Smooth muscle cell (in vitro differentiated cells): ENCODE measurements around the gene FRS3. TPM values are rescaled to one million over a fixed set of nuclear protein-coding genes. Genes with fewer than 3 reads are reported as not detected.

Experiments
- DNase-seq: peaks from one replicate; lab custom pipeline; 2025; ENCODE audit not compliant: unreplicated experiment; lab: John Stamatoyannopoulos, UW
- H2AFZ ChIP-seq: fragments of 200-600 bp; sonication (generic); 2 replicates; pipeline ENCODE4 v1.6.0; 2016; ENCODE audit warnings: antibody characterized with exemption, low read depth, mild to moderate bottlenecking
- H3F3A ChIP-seq: fragments of 200-600 bp; sonication (generic); 2 replicates; pipeline ENCODE4 v1.6.0; 2017; ENCODE audit warnings: antibody characterized with exemption, low read depth
- H3K27ac ChIP-seq: fragments of 200-600 bp; sonication (generic); 2 replicates; pipeline ENCODE4 v1.5.1; 2016; ENCODE audit warnings: low read depth, mild to moderate bottlenecking
- H3K27me3 ChIP-seq: fragments of 200-600 bp; sonication (generic); 2 replicates; pipeline ENCODE4 v1.6.1; 2016; ENCODE audit warnings: low read depth, mild to moderate bottlenecking
- H3K36me3 ChIP-seq: fragments of 200-600 bp; sonication (generic); 2 replicates; pipeline ENCODE4 v1.5.1; 2016; ENCODE audit warnings: low read depth
- H3K4me1 ChIP-seq: fragments of 200-600 bp; sonication (generic); 2 replicates; pipeline ENCODE4 v1.5.1; 2016; ENCODE audit warnings: low read depth
- H3K4me2 ChIP-seq: fragments of 200-600 bp; sonication (generic); 2 replicates; pipeline ENCODE4 v1.6.0; 2016; ENCODE audit warnings: mild to moderate bottlenecking
- H3K4me3 ChIP-seq: fragments of 200-600 bp; sonication (generic); 2 replicates; pipeline ENCODE4 v1.5.1; 2016; ENCODE audit warnings: mild to moderate bottlenecking
- H3K79me2 ChIP-seq: fragments of 200-600 bp; sonication (generic); 2 replicates; pipeline ENCODE4 v1.6.0; 2016; ENCODE audit warnings: low read depth, mild to moderate bottlenecking
- H3K9ac ChIP-seq: fragments of 200-600 bp; sonication (generic); 2 replicates; pipeline ENCODE4 v1.6.0; 2016; ENCODE audit warnings: low read depth
- H3K9me3 ChIP-seq: fragments of 200-600 bp; sonication (generic); replicated peaks from 2 replicates; pipeline ENCODE4 v1.5.1; 2016; ENCODE audit warnings: low read depth
- H4K20me1 ChIP-seq: fragments of 200-600 bp; sonication (generic); 2 replicates; pipeline ENCODE4 v1.6.0; 2016; ENCODE audit warnings: low read depth
- CTCF ChIP-seq: fragments of 200-600 bp; sonication (generic); IDR thresholded peaks from 2 replicates; pipeline ENCODE4 v1.5.1; 2017; ENCODE audit warnings: borderline replicate concordance, mild to moderate bottlenecking, antibody characterized with exemption; ENCODE audit not compliant: insufficient read depth, poor library complexity, severe bottlenecking
- WGBS: methylation state at CpG from one replicate; pipeline ENCODE4 v1.1.7; 2016; ENCODE audit warnings: low lambda C conversion rate; 5-methylcytosine and 5-hydroxymethylcytosine counted together
- polyA plus RNA-seq: library from polyadenylated mRNA; unstranded; fragments of >200 nt; fragmentation: Nextera tagmentation; extraction: Ambion mirVana; gene quantifications from 2 replicates; pipeline ENCODE4 v1.2.1, GENCODE V29; 2016
- total RNA-seq: library from RNA; depleted of rRNA; stranded (reverse); fragments of >200 nt; gene quantifications from 2 replicates; pipeline ENCODE4 v1.2.3, GENCODE V29; 2014

The FRS3 gene
- total and polyA plus RNA-seq, 2 experiments from 2014 or later: 3.1 to 6.4 TPM

- Histone ChIP-seq H3K27ac (no peak overlapping the region), H3K79me2 (peaks cover 26% of the 10 kb centered on the region), H2AFZ (no peak overlapping the region), H3K36me3 (no peaks in the 10 kb centered on the region), H3K27me3 (no peaks in the 10 kb centered on the region), H3K9me3 (no peaks in the 10 kb centered on the region), H3F3A (no peaks in the 10 kb centered on the region), H3K4me2 (peak overlapping the region; percentile 56), H3K4me3 (no peak overlapping the region), H3K4me1 (no peaks in the 10 kb centered on the region), H3K9ac (no peak overlapping the region), H4K20me1 (peaks cover 6% of the 10 kb centered on the region)
- no peak for TF ChIP-seq CTCF
- no peak for DNase-seq
- 69% methylated on average over 8 of the region's 8 CpGs for WGBS
These were observed 56.7 kb downstream of the FRS3 start for GRCh38 chr6:41722969-41723529.

- Histone ChIP-seq H3K9ac (no peak overlapping the region), H3K4me3 (no peak overlapping the region), H3K79me2 (peaks cover 25% of the 10 kb centered on the region), H3K27ac (no peak overlapping the region), H3K27me3 (no peaks in the 10 kb centered on the region), H3K4me1 (peaks cover 8% of the 10 kb centered on the region), H3K9me3 (no peaks in the 10 kb centered on the region), H3K4me2 (no peak overlapping the region), H2AFZ (no peak overlapping the region), H3K36me3 (no peaks in the 10 kb centered on the region), H3F3A (no peaks in the 10 kb centered on the region), H4K20me1 (peaks cover 6% of the 10 kb centered on the region)
- TF ChIP-seq CTCF: no peak
- WGBS: 96% methylated on average over 3 of the region's 3 CpGs
- DNase-seq: no peak
These were observed 58.3 kb downstream of the FRS3 start for GRCh38 chr6:41721414-41721813.

- Histone ChIP-seq H3K27me3 (no peaks in the 10 kb centered on the region), H3K4me3 (no peak overlapping the region), H3K9ac (no peak overlapping the region), H3K36me3 (no peaks in the 10 kb centered on the region), H3K4me2 (no peak overlapping the region), H2AFZ (no peak overlapping the region), H3F3A (no peaks in the 10 kb centered on the region), H3K9me3 (no peaks in the 10 kb centered on the region), H3K27ac (no peak overlapping the region), H3K4me1 (peaks cover 8% of the 10 kb centered on the region), H3K79me2 (peaks cover 19% of the 10 kb centered on the region), H4K20me1 (peaks cover 6% of the 10 kb centered on the region)
- no peak for TF ChIP-seq CTCF
- no peak for DNase-seq
- WGBS: 96% methylated on average over 2 of the region's 2 CpGs
These were observed 58.9 kb downstream of the FRS3 start for GRCh38 chr6:41720783-41721182.

- Histone ChIP-seq H3K36me3 (no peaks in the 10 kb centered on the region), H3K79me2 (peaks cover 14% of the 10 kb centered on the region), H3K4me1 (peaks cover 8% of the 10 kb centered on the region), H3K9ac (no peak overlapping the region), H3K27ac (no peak overlapping the region), H3K4me3 (no peak overlapping the region), H4K20me1 (peaks cover 6% of the 10 kb centered on the region), H2AFZ (no peak overlapping the region), H3K27me3 (no peaks in the 10 kb centered on the region), H3K9me3 (no peaks in the 10 kb centered on the region), H3K4me2 (no peak overlapping the region), H3F3A (no peaks in the 10 kb centered on the region)
- DNase-seq: no peak
- 86% methylated on average over 3 of the region's 3 CpGs for WGBS
- TF ChIP-seq CTCF: no peak
These were observed 59.5 kb downstream of the FRS3 start for GRCh38 chr6:41720262-41720620.
